ENCODE data around the gene NCR1.
"Not testable (repeated sequence)": the region's sequence is repeated elsewhere in the genome, so short reads cannot be mapped to it uniquely, and the experiment has no call there.

The NCR1 gene

GRCh38 chr19:54902061-54902460 lies 3.9 kb upstream of the NCR1 start:
- Histone ChIP-seq H3K27ac (no peak overlapping the region), H3K4me3 (no peak overlapping the region)
- TF ChIP-seq CTCF (IDR thresholded peaks at IDR 0.05): no peak
- DNase-seq (ENCODE audit: low spot score): no peak

GRCh38 chr19:54903303-54903702 lies 2.6 kb upstream of the NCR1 start:
- no peak overlapping the region for H3K27ac ChIP-seq
- no peak for TF ChIP-seq CTCF (IDR thresholded peaks at IDR 0.05)
- H3K4me3 ChIP-seq: no peak overlapping the region
- no peak for DNase-seq (ENCODE audit: low spot score)

GRCh38 chr19:54904261-54904660 lies 1.7 kb upstream of the NCR1 start:
- DNase-seq (ENCODE audit: low spot score); H3K27ac ChIP-seq; H3K4me3 ChIP-seq: not testable (repeated sequence)

GRCh38 chr19:54905421-54905802 lies 536 bp upstream of the NCR1 start:
- TF ChIP-seq CTCF (IDR thresholded peaks at IDR 0.05): no peak
- no peak for DNase-seq (ENCODE audit: low spot score)
- Histone ChIP-seq H3K4me3 (no peak overlapping the region), H3K27ac (no peak overlapping the region)

GRCh38 chr19:54906819-54907218 lies 871 bp downstream of the NCR1 start:
- TF ChIP-seq CTCF (IDR thresholded peaks at IDR 0.05): no peak
- no peak for DNase-seq (ENCODE audit: low spot score)
- no peak overlapping the region for H3K4me3 ChIP-seq
- no peak overlapping the region for H3K27ac ChIP-seq

- H3K4me3 ChIP-seq; H3K27ac ChIP-seq; DNase-seq (ENCODE audit: low spot score): not testable (repeated sequence)
Measured at GRCh38 chr19:54907899-54908298, 2.0 kb downstream of the NCR1 start.

GRCh38 chr19:54916822-54917221 lies 10.9 kb downstream of the NCR1 start:
- no peak for TF ChIP-seq CTCF (IDR thresholded peaks at IDR 0.05)
- H3K4me3 ChIP-seq: no peak overlapping the region
- H3K27ac ChIP-seq: no peak overlapping the region
- DNase-seq (ENCODE audit: low spot score): no peak

- DNase-seq (ENCODE audit: low spot score): no peak
- no peak for TF ChIP-seq CTCF (IDR thresholded peaks at IDR 0.05)
- Histone ChIP-seq H3K4me3 (no peak overlapping the region), H3K27ac (no peak overlapping the region)
Measured at GRCh38 chr19:54918499-54918898, 12.6 kb downstream of the NCR1 start.

- not testable (repeated sequence) for H3K4me3 ChIP-seq; DNase-seq (ENCODE audit: low spot score); H3K27ac ChIP-seq
Measured at GRCh38 chr19:54919646-54920563, 14.0 kb downstream of the NCR1 start.

Data from coronary artery (tissue), 2 donors.